ENCODE measurements around the gene FXYD7. TPM values are rescaled to one million over a fixed set of nuclear protein-coding genes. Genes with fewer than 3 reads are reported as not detected.
A peak's percentile ranks its signal among the peaks of the same experiment; 100 is the strongest.

The FXYD7 gene
- total RNA-seq, 5 donors from 2014 or later (not counting 1 experiment from before 2014, with no cell fraction given), result 8.8 to 24.0 (median 12.6) TPM

GRCh38 chr19:35153701-35154524 is 10.9 kb downstream of the FXYD7 start:
- Mint-ChIP-seq H3K27me3 (no peaks in the 10 kb centered on the region), H3K9me3 (no peaks in the 10 kb centered on the region), H3K36me3 (peaks cover 28% of the 10 kb centered on the region), H3K4me3 (peak overlapping the region; percentile 99), H3K4me1 (peaks cover 40 to 61% (median 53%) of the 10 kb centered on the region in 3 donors), H3K27ac (peak overlapping the region; percentile 98 to 99)
- Histone ChIP-seq H3K27me3 (replicated peaks in 1 of 2; ENCODE audit: control insufficient read depth in 2 of 2, extremely low read depth in 1 of 2, insufficient read depth in 2 of 2, low read length in 1 of 2) (no peaks in the 10 kb centered on the region), H3K4me3 (ENCODE audit: control insufficient read depth in 1 of 2, extremely low read depth in 1 of 2, low read length in 1 of 2) (peak overlapping the region; percentile 94 to 99), H3K36me3 (ENCODE audit: control insufficient read depth in 2 of 2, extremely low read depth in 1 of 2, insufficient read depth in 1 of 2, low read length in 1 of 2) (peaks cover 0 to 25% of the 10 kb centered on the region in 2 donors), H3K27ac (ENCODE audit: low read length) (peak overlapping the region; percentile 92), H3K4me1 (ENCODE audit: control insufficient read depth in 1 of 2, extremely low read depth in 1 of 2, insufficient read depth in 2 of 2, low read length in 2 of 2) (peaks cover 10 to 46% of the 10 kb centered on the region in 2 experiments), H3K9me3 (no peaks in the 10 kb centered on the region)
- ChIA-PET POLR2A (interaction anchor here (0.6 to 1.0 kb wide), 4 partner anchors 13 to 193 kb away, joined by 3 to 7 read pairs (median 3); no protein-coding TSS in a partner anchor), CTCF (interaction anchor here (0.6 to 1.7 kb wide), 14 partner anchors 8 to 494 kb away, joined by 3 to 12 read pairs (median 4); partner anchors contain the start of genes FXYD7 (in 1 of the 2) and LGI4 (in 1 of the 2))
- WGBS (ENCODE audit: insufficient coverage), result under 1% methylated on average over 25 of the region's 36 CpGs
- ATAC-seq (replicated peaks in 1 of 4) (peak; percentile 67 to 76 (median 70)), DNase-seq (peak; percentile 44 to 83 (median 72))

GRCh38 chr19:35154525-35155406 is 11.7 kb downstream of the FXYD7 start, which contains the start of gene FXYD5:
Gene FXYD5, plus strand, starts transcription at chr19:35154735. Its CDS starts 816 bp downstream, at chr19:35155551.
- CTCF ChIA-PET, result interaction anchor here (0.6 to 1.7 kb wide), 11 partner anchors 11 to 493 kb away, joined by 3 to 12 read pairs (median 4); partner anchors contain the start of genes FXYD7 (in 1 of the 2) and LGI4 (in 1 of the 2)
- peaks cover 10 to 46% of the 10 kb centered on the region in 2 experiments for H3K4me1 ChIP-seq (ENCODE audit: control insufficient read depth in 1 of 2, extremely low read depth in 1 of 2, insufficient read depth in 2 of 2, low read length in 2 of 2)

GRCh38 chr19:35155441-35155840 is 12.4 kb downstream of the FXYD7 start:
- Mint-ChIP-seq H3K27me3 (no peaks in the 10 kb centered on the region), H3K27ac (peak overlapping the region; percentile 98 to 99), H3K36me3 (peaks cover 39% of the 10 kb centered on the region), H3K9me3 (no peaks in the 10 kb centered on the region), H3K4me1 (peaks cover 46 to 67% (median 61%) of the 10 kb centered on the region in 3 donors), H3K4me3 (peak overlapping the region; percentile 99)
- H3K4me1 ChIP-seq (ENCODE audit: control insufficient read depth in 1 of 2, extremely low read depth in 1 of 2, insufficient read depth in 2 of 2, low read length in 2 of 2), result peaks cover 10 to 46% of the 10 kb centered on the region in 2 experiments
- DNase-seq (peak in 2 of 35 experiments; percentile 27 to 39), ATAC-seq (replicated peaks in 1 of 4) (peak in 2 of 4 experiments; percentile 11 to 18)
- CTCF ChIA-PET, result interaction anchor here in 1 of 2 donors (1.6 kb wide), 1 partner anchor 87 kb away, joined by 3 read pairs; no protein-coding TSS in a partner anchor
- WGBS (ENCODE audit: insufficient coverage), result 0% methylated on average over 13 of the region's 17 CpGs
- peaks cover 3 to 40% of the 10 kb centered on the region in 2 donors for H3K36me3 ChIP-seq (ENCODE audit: control insufficient read depth in 2 of 2, extremely low read depth in 1 of 2, insufficient read depth in 1 of 2, low read length in 1 of 2)
- H3K4me3 ChIP-seq (ENCODE audit: control insufficient read depth in 1 of 2, extremely low read depth in 1 of 2, low read length in 1 of 2), result peak overlapping the region; percentile 94 to 99
- H3K9me3 ChIP-seq, result no peaks in the 10 kb centered on the region
- peak overlapping the region; percentile 92 for H3K27ac ChIP-seq (ENCODE audit: low read length)
- POLR2A ChIA-PET, result no interaction called here
- H3K27me3 ChIP-seq (replicated peaks in 1 of 2; ENCODE audit: control insufficient read depth in 2 of 2, extremely low read depth in 1 of 2, insufficient read depth in 2 of 2, low read length in 1 of 2), result no peaks in the 10 kb centered on the region

More at GRCh38 chr19:35154525-35155406, 11.7 kb downstream of the FXYD7 start, which contains the start of gene FXYD5:
- no peaks in the 10 kb centered on the region for H3K9me3 Mint-ChIP-seq
- 1% methylated on average over 32 of the region's 49 CpGs for WGBS (ENCODE audit: insufficient coverage)
- Histone ChIP-seq H3K27ac (ENCODE audit: low read length) (peak within 1 kb of the TSS; percentile 92), H3K4me3 (ENCODE audit: control insufficient read depth in 1 of 2, extremely low read depth in 1 of 2, low read length in 1 of 2) (peak within 1 kb of the TSS; percentile 94 to 99), H3K9me3 (no peaks in the 10 kb centered on the region), H3K36me3 (ENCODE audit: control insufficient read depth in 2 of 2, extremely low read depth in 1 of 2, insufficient read depth in 1 of 2, low read length in 1 of 2) (peaks cover 0 to 34% of the 10 kb centered on the region in 2 donors), H3K27me3 (replicated peaks in 1 of 2; ENCODE audit: control insufficient read depth in 2 of 2, extremely low read depth in 1 of 2, insufficient read depth in 2 of 2, low read length in 1 of 2) (no peaks in the 10 kb centered on the region)
- no peaks in the 10 kb centered on the region for H3K27me3 Mint-ChIP-seq
- H3K36me3 Mint-ChIP-seq, result peaks cover 35% of the 10 kb centered on the region
- peak; percentile 76 to 81 (median 78) for ATAC-seq (replicated peaks in 1 of 4)
- peaks cover 46 to 67% (median 60%) of the 10 kb centered on the region in 3 donors for H3K4me1 Mint-ChIP-seq
- DNase-seq, result peak; percentile 26 to 80 (median 60)
- H3K4me3 Mint-ChIP-seq, result peak within 1 kb of the TSS; percentile 99
- H3K27ac Mint-ChIP-seq, result peak within 1 kb of the TSS; percentile 98 to 99
- POLR2A ChIA-PET, result interaction anchor here (0.6 to 1.0 kb wide), 3 partner anchors 12 to 168 kb away, joined by 3 to 7 read pairs (median 3); no protein-coding TSS in a partner anchor

GRCh38 chr19:35155981-35156672 is 13.1 kb downstream of the FXYD7 start:
- ChIA-PET POLR2A (no interaction called here), CTCF (interaction anchor here in 1 of 2 donors (1.6 kb wide), 1 partner anchor 86 kb away, joined by 3 read pairs; no protein-coding TSS in a partner anchor)
- H3K36me3 Mint-ChIP-seq, result peaks cover 45% of the 10 kb centered on the region
- Histone ChIP-seq H3K27ac (ENCODE audit: low read length) (peak overlapping the region; percentile 92), H3K9me3 (no peaks in the 10 kb centered on the region), H3K27me3 (replicated peaks in 1 of 2; ENCODE audit: control insufficient read depth in 2 of 2, extremely low read depth in 1 of 2, insufficient read depth in 2 of 2, low read length in 1 of 2) (no peaks in the 10 kb centered on the region), H3K36me3 (ENCODE audit: control insufficient read depth in 2 of 2, extremely low read depth in 1 of 2, insufficient read depth in 1 of 2, low read length in 1 of 2) (peaks cover 3 to 47% of the 10 kb centered on the region in 2 donors), H3K4me1 (ENCODE audit: control insufficient read depth in 1 of 2, extremely low read depth in 1 of 2, insufficient read depth in 2 of 2, low read length in 2 of 2) (peaks cover 10 to 46% of the 10 kb centered on the region in 2 experiments), H3K4me3 (ENCODE audit: control insufficient read depth in 1 of 2, extremely low read depth in 1 of 2, low read length in 1 of 2) (peak overlapping the region; percentile 94 to 99)
- H3K4me1 Mint-ChIP-seq, result peaks cover 48 to 68% (median 63%) of the 10 kb centered on the region in 3 donors
- ATAC-seq (replicated peaks in 1 of 4) (no peak), DNase-seq (no peak)
- no peaks in the 10 kb centered on the region for H3K27me3 Mint-ChIP-seq
- peak overlapping the region; percentile 99 for H3K4me3 Mint-ChIP-seq
- 75% methylated on average over 2 of the region's 6 CpGs for WGBS (ENCODE audit: insufficient coverage)
- no peaks in the 10 kb centered on the region for H3K9me3 Mint-ChIP-seq
- H3K27ac Mint-ChIP-seq, result peak overlapping the region; percentile 98 to 99

GRCh38 chr19:35156673-35157014 is 13.6 kb downstream of the FXYD7 start:
- peaks cover 53 to 72% (median 69%) of the 10 kb centered on the region in 3 donors for H3K4me1 Mint-ChIP-seq
- Histone ChIP-seq H3K4me1 (ENCODE audit: control insufficient read depth in 1 of 2, extremely low read depth in 1 of 2, insufficient read depth in 2 of 2, low read length in 2 of 2) (peaks cover 10 to 46% of the 10 kb centered on the region in 2 experiments), H3K9me3 (no peaks in the 10 kb centered on the region), H3K27me3 (replicated peaks in 1 of 2; ENCODE audit: control insufficient read depth in 2 of 2, extremely low read depth in 1 of 2, insufficient read depth in 2 of 2, low read length in 1 of 2) (no peaks in the 10 kb centered on the region), H3K27ac (ENCODE audit: low read length) (peak overlapping the region; percentile 92), H3K36me3 (ENCODE audit: control insufficient read depth in 2 of 2, extremely low read depth in 1 of 2, insufficient read depth in 1 of 2, low read length in 1 of 2) (peaks cover 3 to 52% of the 10 kb centered on the region in 2 donors), H3K4me3 (ENCODE audit: control insufficient read depth in 1 of 2, extremely low read depth in 1 of 2, low read length in 1 of 2) (peak overlapping the region in 1 of 2 donors; percentile 99)
- peak overlapping the region; percentile 98 to 99 for H3K27ac Mint-ChIP-seq
- ChIA-PET POLR2A (no interaction called here), CTCF (no interaction called here)
- ATAC-seq (replicated peaks in 1 of 4) (no peak), DNase-seq (no peak)
- H3K9me3 Mint-ChIP-seq, result no peaks in the 10 kb centered on the region
- no peaks in the 10 kb centered on the region for H3K27me3 Mint-ChIP-seq
- 88% methylated on average over 6 of the region's 7 CpGs for WGBS (ENCODE audit: insufficient coverage)
- peaks cover 50% of the 10 kb centered on the region for H3K36me3 Mint-ChIP-seq
- peak overlapping the region; percentile 99 for H3K4me3 Mint-ChIP-seq
